A673 (cell line): Measurements from ENCODE around the gene GLA.

Source experiments
- CTCF ChIP-seq: fragments of 300-800, 200-600 bp; sonication (generic); conservative IDR thresholded peaks from 2 replicates; pipeline ENCODE4 v1.5.1; 2017; ENCODE audit warnings: low read depth, mild to moderate bottlenecking, antibody characterized with exemption, low read length, moderate library complexity, mixed read lengths
- EZH2 ChIP-seq: fragments of 200-600 bp; sonication (generic); IDR thresholded peaks from 2 replicates; pipeline ENCODE4 v1.6.1; 2017; ENCODE audit warnings: borderline replicate concordance, low read depth, mild to moderate bottlenecking, mixed read lengths, antibody characterized with exemption, low read length; ENCODE audit not compliant: poor library complexity, severe bottlenecking

- TF ChIP-seq CTCF (no peak), EZH2 (no peak)
Observed at GRCh38 chrX:101348452-101349192, 59.1 kb downstream of the GLA start, which contains the start of gene TIMM8A.
